ENCODE measurements around the gene HS3ST3B1.

HS3ST3B1 gene

GRCh38 chr17:14353861-14354474 is 53.1 kb downstream of the HS3ST3B1 start:
- TF ChIP-seq CTCF (conservative IDR thresholded peaks at IDR 0.05; ENCODE audit: low read length): no peak
- no peak for DNase-seq (ENCODE audit: low read depth)
- no peak overlapping the region for H3K4me3 ChIP-seq (ENCODE audit: low read length)

- TF ChIP-seq CTCF (conservative IDR thresholded peaks at IDR 0.05; ENCODE audit: low read length): no peak
- H3K4me3 ChIP-seq (ENCODE audit: low read length): no peak overlapping the region
- no peak for DNase-seq (ENCODE audit: low read depth)
These were observed 53.9 kb downstream of the HS3ST3B1 start for GRCh38 chr17:14354807-14355206.

GRCh38 chr17:14355556-14355955 is 54.7 kb downstream of the HS3ST3B1 start:
- TF ChIP-seq CTCF (conservative IDR thresholded peaks at IDR 0.05; ENCODE audit: low read length): no peak
- DNase-seq (ENCODE audit: low read depth): peak; percentile 42

GRCh38 chr17:14359163-14360020 is 58.5 kb downstream of the HS3ST3B1 start:
- DNase-seq (ENCODE audit: low read depth): no peak
- H3K4me3 ChIP-seq (ENCODE audit: low read length): no peak overlapping the region
- TF ChIP-seq CTCF (conservative IDR thresholded peaks at IDR 0.05; ENCODE audit: low read length): no peak

More at GRCh38 chr17:14355556-14355955, 54.7 kb downstream of the HS3ST3B1 start:
- no peak overlapping the region for H3K4me3 ChIP-seq (ENCODE audit: low read length)

GRCh38 chr17:14360856-14361255 is 60.0 kb downstream of the HS3ST3B1 start:
- no peak for TF ChIP-seq CTCF (conservative IDR thresholded peaks at IDR 0.05; ENCODE audit: low read length)
- no peak overlapping the region for H3K4me3 ChIP-seq (ENCODE audit: low read length)
- no peak for DNase-seq (ENCODE audit: low read depth)

GRCh38 chr17:14361470-14361869 is 60.6 kb downstream of the HS3ST3B1 start:
- no peak overlapping the region for H3K4me3 ChIP-seq (ENCODE audit: low read length)
- no peak for DNase-seq (ENCODE audit: low read depth)
- TF ChIP-seq CTCF (conservative IDR thresholded peaks at IDR 0.05; ENCODE audit: low read length): no peak
